ENCODE measurements around the gene CNOT11.
"Not testable (repeated sequence)": the region's sequence is repeated elsewhere in the genome, so short reads cannot be mapped to it uniquely, and the experiment has no call there.

The CNOT11 gene

GRCh38 chr2:101252408-101253012 lies at the start of gene CNOT11:
CNOT11 (plus strand) TSS chr2:101252886; CDS start chr2:101252965, 79 bp downstream.
- peak; percentile 90 for DNase-seq (ENCODE audit: insufficient read length, low spot score)
- FAIRE-seq = peak; percentile 97

- FAIRE-seq = no peak
Measured at GRCh38 chr2:101204400-101205115, 48.1 kb upstream of the CNOT11 start.

GRCh38 chr2:101205521-101206479 lies 46.9 kb upstream of the CNOT11 start:
- DNase-seq (ENCODE audit: insufficient read length, low spot score) = peak; percentile 85
- FAIRE-seq = no peak

More at GRCh38 chr2:101204400-101205115, 48.1 kb upstream of the CNOT11 start:
- DNase-seq (ENCODE audit: insufficient read length, low spot score) = peak; percentile 24

- DNase-seq (ENCODE audit: insufficient read length, low spot score) (no peak), FAIRE-seq (no peak)
Measured at GRCh38 chr2:101208830-101209229, 43.9 kb upstream of the CNOT11 start.

GRCh38 chr2:101219246-101219645 lies 33.4 kb upstream of the CNOT11 start:
- DNase-seq (ENCODE audit: insufficient read length, low spot score) = no peak
- FAIRE-seq = no peak

- not testable (repeated sequence) for DNase-seq (ENCODE audit: insufficient read length, low spot score)
Measured at GRCh38 chr2:101220091-101220490, 32.6 kb upstream of the CNOT11 start.

GRCh38 chr2:101223814-101224231 lies 28.9 kb upstream of the CNOT11 start:
- FAIRE-seq (no peak), DNase-seq (ENCODE audit: insufficient read length, low spot score) (no peak)

More at GRCh38 chr2:101220091-101220490, 32.6 kb upstream of the CNOT11 start:
- FAIRE-seq = not testable (repeated sequence)

GRCh38 chr2:101230541-101231001 lies 22.1 kb upstream of the CNOT11 start:
- FAIRE-seq = no peak
- DNase-seq (ENCODE audit: insufficient read length, low spot score) = no peak

- FAIRE-seq = no peak
Measured at GRCh38 chr2:101231240-101231639, 21.4 kb upstream of the CNOT11 start.

GRCh38 chr2:101231937-101232730 lies 20.6 kb upstream of the CNOT11 start:
- FAIRE-seq = no peak
- no peak for DNase-seq (ENCODE audit: insufficient read length, low spot score)

More at GRCh38 chr2:101231240-101231639, 21.4 kb upstream of the CNOT11 start:
- DNase-seq (ENCODE audit: insufficient read length, low spot score) = no peak

GRCh38 chr2:101232770-101233169 lies 19.9 kb upstream of the CNOT11 start:
- FAIRE-seq = no peak
- no peak for DNase-seq (ENCODE audit: insufficient read length, low spot score)

GRCh38 chr2:101234169-101234938 lies 18.3 kb upstream of the CNOT11 start:
- DNase-seq (ENCODE audit: insufficient read length, low spot score) = no peak

GRCh38 chr2:101235956-101236355 lies 16.7 kb upstream of the CNOT11 start:
- not testable (repeated sequence) for DNase-seq (ENCODE audit: insufficient read length, low spot score); FAIRE-seq

More at GRCh38 chr2:101234169-101234938, 18.3 kb upstream of the CNOT11 start:
- no peak for FAIRE-seq

- not testable (repeated sequence) for DNase-seq (ENCODE audit: insufficient read length, low spot score); FAIRE-seq
Measured at GRCh38 chr2:101237944-101238343, 14.7 kb upstream of the CNOT11 start.

GRCh38 chr2:101238930-101239759 lies 13.5 kb upstream of the CNOT11 start:
- FAIRE-seq = no peak
- no peak for DNase-seq (ENCODE audit: insufficient read length, low spot score)

- FAIRE-seq; DNase-seq (ENCODE audit: insufficient read length, low spot score): not testable (repeated sequence)
Measured at GRCh38 chr2:101239760-101240118, 12.9 kb upstream of the CNOT11 start.

GRCh38 chr2:101240694-101241093 lies 12.0 kb upstream of the CNOT11 start:
- not testable (repeated sequence) for FAIRE-seq; DNase-seq (ENCODE audit: insufficient read length, low spot score)

GRCh38 chr2:101241158-101241557 lies 11.5 kb upstream of the CNOT11 start:
- no peak for DNase-seq (ENCODE audit: insufficient read length, low spot score)
- FAIRE-seq = no peak
